ENCODE measurements around the gene TLDC2. TPM values are rescaled to one million over a fixed set of nuclear protein-coding genes. Genes with fewer than 3 reads are reported as not detected.

TLDC2 gene
- total RNA-seq, 1 donor: not detected

GRCh38 chr20:36852187-36852586 is 23.8 kb upstream of the TLDC2 start:
- H3K4me2 ChIP-seq (ENCODE audit: insufficient read depth, low read length): no peak overlapping the region
- peak overlapping the region; percentile 62 for H3K27ac ChIP-seq (ENCODE audit: low read depth, low read length)
- peaks cover 23% of the 10 kb centered on the region for H4K20me1 ChIP-seq (ENCODE audit: insufficient read depth, low read length)
- no peaks in the 10 kb centered on the region for H3K27me3 ChIP-seq (ENCODE audit: insufficient read depth, low read length)
- peak; percentile 83 for DNase-seq (ENCODE audit: insufficient read length, low spot score, missing footprints)
- H3K79me2 ChIP-seq (ENCODE audit: insufficient read depth, low read length): peaks cover 89% of the 10 kb centered on the region
- H3K4me1 ChIP-seq (ENCODE audit: insufficient read depth, low read length): peaks cover 63% of the 10 kb centered on the region
- no peak overlapping the region for H3K4me3 ChIP-seq (ENCODE audit: insufficient read depth, low read length)
- peaks cover 16% of the 10 kb centered on the region for H3K36me3 ChIP-seq (ENCODE audit: insufficient read depth, low read length)
- no peaks in the 10 kb centered on the region for H3K9me3 ChIP-seq (ENCODE audit: low read depth, low read length)
- peak overlapping the region; percentile 49 for H2AFZ ChIP-seq (ENCODE audit: low read length)
- TF ChIP-seq CTCF (IDR thresholded peaks at IDR 0.05; ENCODE audit: extremely low read depth, low read depth, low read length): no peak

DNA sequence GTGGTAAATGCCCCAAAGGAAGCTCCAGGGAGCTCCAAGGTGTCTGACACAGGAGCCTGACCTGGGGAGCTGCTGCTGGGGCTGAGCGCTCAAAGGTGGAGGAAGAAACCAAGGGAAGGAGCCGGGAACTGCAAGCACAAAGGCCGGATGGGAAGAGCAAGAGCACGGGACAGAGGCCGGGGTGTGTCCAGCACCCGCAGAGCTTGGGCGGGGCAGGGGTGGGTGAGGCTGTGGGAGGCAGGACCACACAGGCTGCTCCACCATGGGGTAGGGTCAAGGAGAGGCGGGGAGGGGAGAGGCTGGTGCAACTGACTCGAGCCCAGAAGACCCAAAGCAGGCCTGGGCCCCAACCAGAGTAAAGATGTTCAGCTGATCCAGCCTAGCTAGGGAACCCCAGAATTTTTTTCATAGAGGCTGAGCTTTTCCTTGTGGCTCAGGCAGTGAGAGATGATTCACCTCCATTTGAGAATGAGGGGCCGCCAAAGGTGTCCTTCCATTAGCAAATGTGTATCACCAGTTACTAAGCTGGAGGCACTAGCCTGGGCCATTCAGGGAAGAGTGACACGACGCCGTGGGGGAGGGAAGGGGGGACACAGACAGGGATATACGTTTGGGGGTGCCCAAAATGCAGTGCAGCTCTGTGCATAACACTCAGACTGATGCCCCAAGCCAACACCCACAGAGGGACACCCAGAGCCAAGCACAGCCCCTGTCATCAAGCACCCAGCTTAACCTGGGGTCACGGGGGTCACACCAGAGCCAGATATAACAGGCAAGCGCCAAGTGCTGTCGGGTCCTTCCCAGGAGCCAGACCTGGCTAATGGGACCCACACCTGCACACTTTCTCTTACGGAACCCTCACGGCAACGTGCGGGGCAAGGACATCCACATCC is 21.3 kb upstream of the TLDC2 start:
- Histone ChIP-seq H4K20me1 (ENCODE audit: insufficient read depth, low read length) (peaks cover 37% of the 10 kb centered on the region), H2AFZ (ENCODE audit: low read length) (no peak overlapping the region), H3K4me3 (ENCODE audit: insufficient read depth, low read length) (no peak overlapping the region), H3K36me3 (ENCODE audit: insufficient read depth, low read length) (peaks cover 22% of the 10 kb centered on the region), H3K79me2 (ENCODE audit: insufficient read depth, low read length) (peaks cover 98% of the 10 kb centered on the region), H3K4me1 (ENCODE audit: insufficient read depth, low read length) (peaks cover 57% of the 10 kb centered on the region), H3K4me2 (ENCODE audit: insufficient read depth, low read length) (no peak overlapping the region), H3K27ac (ENCODE audit: low read depth, low read length) (peak overlapping the region; percentile 52), H3K27me3 (ENCODE audit: insufficient read depth, low read length) (no peaks in the 10 kb centered on the region), H3K9me3 (ENCODE audit: low read depth, low read length) (no peaks in the 10 kb centered on the region)
- no peak for TF ChIP-seq CTCF (IDR thresholded peaks at IDR 0.05; ENCODE audit: extremely low read depth, low read depth, low read length)
- DNase-seq (ENCODE audit: insufficient read length, low spot score, missing footprints): peak; percentile 68

DNA sequence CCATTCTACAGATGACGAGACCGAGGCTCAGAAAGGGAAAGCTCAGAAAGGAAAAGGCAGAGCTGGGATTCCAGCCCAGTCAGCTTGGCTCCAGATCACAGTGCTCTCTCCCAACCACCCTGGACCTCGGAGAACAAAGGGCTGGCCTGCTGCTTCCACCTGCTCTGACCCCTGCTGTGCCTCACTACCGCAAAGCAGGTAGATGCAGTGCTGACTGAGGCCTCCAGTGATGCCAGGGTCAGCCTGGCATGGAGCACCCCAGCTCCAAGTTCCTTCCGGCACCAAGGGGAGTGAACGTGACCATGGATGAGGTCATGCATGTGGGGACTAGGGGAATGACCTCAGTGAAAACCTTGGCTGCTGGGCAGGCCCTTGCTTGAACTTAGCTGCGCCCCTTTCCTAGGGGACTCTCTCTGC is 20.7 kb upstream of the TLDC2 start:
- H3K27me3 ChIP-seq (ENCODE audit: insufficient read depth, low read length): no peaks in the 10 kb centered on the region
- TF ChIP-seq CTCF (IDR thresholded peaks at IDR 0.05; ENCODE audit: extremely low read depth, low read depth, low read length): no peak
- H3K4me1 ChIP-seq (ENCODE audit: insufficient read depth, low read length): peaks cover 58% of the 10 kb centered on the region
- peak; percentile 77 for DNase-seq (ENCODE audit: insufficient read length, low spot score, missing footprints)
- H3K36me3 ChIP-seq (ENCODE audit: insufficient read depth, low read length): peaks cover 22% of the 10 kb centered on the region
- no peaks in the 10 kb centered on the region for H3K9me3 ChIP-seq (ENCODE audit: low read depth, low read length)
- H4K20me1 ChIP-seq (ENCODE audit: insufficient read depth, low read length): peaks cover 44% of the 10 kb centered on the region
- H2AFZ ChIP-seq (ENCODE audit: low read length): no peak overlapping the region
- peaks cover 98% of the 10 kb centered on the region for H3K79me2 ChIP-seq (ENCODE audit: insufficient read depth, low read length)
- H3K27ac ChIP-seq (ENCODE audit: low read depth, low read length): peak overlapping the region; percentile 52
- no peak overlapping the region for H3K4me2 ChIP-seq (ENCODE audit: insufficient read depth, low read length)
- no peak overlapping the region for H3K4me3 ChIP-seq (ENCODE audit: insufficient read depth, low read length)

- Histone ChIP-seq H4K20me1 (ENCODE audit: insufficient read depth, low read length) (peaks cover 53% of the 10 kb centered on the region), H3K36me3 (ENCODE audit: insufficient read depth, low read length) (peaks cover 21% of the 10 kb centered on the region), H3K4me1 (ENCODE audit: insufficient read depth, low read length) (peaks cover 68% of the 10 kb centered on the region), H3K27me3 (ENCODE audit: insufficient read depth, low read length) (no peaks in the 10 kb centered on the region), H3K4me2 (ENCODE audit: insufficient read depth, low read length) (peak overlapping the region; percentile 22), H3K4me3 (ENCODE audit: insufficient read depth, low read length) (no peak overlapping the region), H3K79me2 (ENCODE audit: insufficient read depth, low read length) (peaks cover 98% of the 10 kb centered on the region), H3K27ac (ENCODE audit: low read depth, low read length) (peak overlapping the region; percentile 27), H3K9me3 (ENCODE audit: low read depth, low read length) (no peaks in the 10 kb centered on the region), H2AFZ (ENCODE audit: low read length) (no peak overlapping the region)
- no peak for TF ChIP-seq CTCF (IDR thresholded peaks at IDR 0.05; ENCODE audit: extremely low read depth, low read depth, low read length)
- DNase-seq (ENCODE audit: insufficient read length, low spot score, missing footprints): peak; percentile 87
These were observed 19.7 kb upstream of the TLDC2 start for GRCh38 chr20:36856195-36856594.

All from osteoblast (primary cell).